Calu3 (cell line): ENCODE data around the gene TSPAN32. TPM values are rescaled to one million over a fixed set of nuclear protein-coding genes. Genes with fewer than 3 reads are reported as not detected.

ENCODE experiments used
- BruUV-seq: library from RNA; stranded (reverse); fragments of 400-500 nt; replicated peaks from 2 replicates; lab custom pipeline; 2021; lab: Mats Ljungman, UMichigan
- CTCF ChIA-PET: fragments of 300-600 bp; sonication (Branson Sonifier 250); formaldehyde crosslinking; loops from one replicate; lab custom pipeline; 2022; ENCODE audit warnings: antibody characterized with exemption; lab: Charles Lee
- DNase-seq: peaks from one replicate; pipeline ENCODE4 v3.0.0; 2022
- H3K27ac Mint-ChIP-seq: one replicate; pipeline ENCODE4 v1.8.0; 2022; ENCODE audit warnings: mixed read lengths; ENCODE audit not compliant: unreplicated experiment
- H3K27me3 Mint-ChIP-seq: one replicate; pipeline ENCODE4 v1.8.0; 2022; ENCODE audit warnings: mixed read lengths; ENCODE audit not compliant: unreplicated experiment
- H3K36me3 Mint-ChIP-seq: one replicate; pipeline ENCODE4 v1.8.0; 2022; ENCODE audit warnings: mild to moderate bottlenecking, moderate library complexity, mixed read lengths; ENCODE audit not compliant: insufficient read depth, unreplicated experiment
- H3K4me1 Mint-ChIP-seq: one replicate; pipeline ENCODE4 v1.8.0; 2022; ENCODE audit warnings: mild to moderate bottlenecking, low read depth, mixed read lengths; ENCODE audit not compliant: unreplicated experiment
- H3K4me3 Mint-ChIP-seq: one replicate; pipeline ENCODE4 v1.8.0; 2022; ENCODE audit warnings: mild to moderate bottlenecking, low read depth, moderate library complexity, mixed read lengths; ENCODE audit not compliant: unreplicated experiment
- H3K9me3 Mint-ChIP-seq: one replicate; pipeline ENCODE4 v1.8.0; 2022; ENCODE audit warnings: low read depth, mixed read lengths; ENCODE audit not compliant: unreplicated experiment
- CTCF ChIP-seq: fragments of 200-600 bp; IDR thresholded peaks from one replicate; pipeline ENCODE4 v1.8.0; 2022; ENCODE audit warnings: antibody characterized with exemption; ENCODE audit not compliant: unreplicated experiment
- intact Hi-C: fragments of 100-400 bp; cut with micrococcal nuclease; formaldehyde crosslinking; loops from one replicate; pipeline ENCODE4 v1.10.0; 2022; ENCODE audit not compliant: unreplicated experiment
- total RNA-seq: library from RNA; stranded (reverse); gene quantifications from 2 replicates; pipeline ENCODE4 v1.2.3, GENCODE V29; 2022

TSPAN32 gene
- total RNA-seq, 1 experiment from 2014 or later, result not detected

- BruUV-seq, result no TSS peak
- peaks cover 59% of the 10 kb centered on the region for H3K27me3 Mint-ChIP-seq
- no peaks in the 10 kb centered on the region for H3K9me3 Mint-ChIP-seq
- intact Hi-C loops, result no loop called here
- H3K4me1 Mint-ChIP-seq, result no peaks in the 10 kb centered on the region
- DNase-seq, result no peak
- CTCF ChIA-PET, result no interaction called here
- no peak overlapping the region for H3K27ac Mint-ChIP-seq
- no peak for TF ChIP-seq CTCF
- H3K4me3 Mint-ChIP-seq, result no peak overlapping the region
- no peaks in the 10 kb centered on the region for H3K36me3 Mint-ChIP-seq
These were observed 5.6 kb upstream of the TSPAN32 start for GRCh38 chr11:2295971-2296912.

DNA sequence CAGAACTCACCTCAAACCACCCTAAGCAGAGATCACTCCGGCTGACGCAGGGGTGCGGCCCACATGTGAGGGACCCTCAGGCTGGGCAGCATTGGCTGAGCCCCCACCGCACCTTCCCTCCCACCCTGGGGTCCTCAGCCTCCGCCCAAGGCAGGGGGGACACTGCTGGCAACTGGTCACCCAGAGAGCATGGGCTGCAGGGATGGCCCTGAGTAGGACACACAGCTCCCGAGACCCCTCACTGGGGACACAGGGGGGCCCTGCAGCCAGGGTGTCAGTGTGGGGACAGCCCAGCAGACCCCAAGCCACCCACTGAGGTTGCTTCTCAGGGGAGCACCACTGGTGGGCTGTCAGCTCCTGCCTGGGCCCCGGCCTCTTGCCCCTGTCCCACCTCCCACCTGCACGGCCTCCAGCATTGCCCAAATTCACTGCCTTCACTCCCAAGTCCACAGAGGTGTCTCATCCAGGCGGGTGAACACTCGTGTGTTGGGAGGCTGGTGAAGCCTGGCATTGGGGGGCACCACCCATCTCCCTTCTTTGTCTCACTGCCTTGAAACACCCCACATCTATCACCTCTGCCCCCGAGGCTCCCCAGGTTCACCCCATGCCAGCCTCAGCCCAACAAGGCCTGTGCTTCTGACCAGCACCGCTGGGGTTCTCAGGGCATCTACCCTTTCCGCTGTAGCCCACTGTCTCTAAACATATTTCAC, 4.7 kb upstream of the TSPAN32 start:
- H3K36me3 Mint-ChIP-seq, result no peaks in the 10 kb centered on the region
- no peak overlapping the region for H3K27ac Mint-ChIP-seq
- no peak for DNase-seq
- peaks cover 65% of the 10 kb centered on the region for H3K27me3 Mint-ChIP-seq
- no peak overlapping the region for H3K4me3 Mint-ChIP-seq
- CTCF ChIA-PET, result no interaction called here
- H3K9me3 Mint-ChIP-seq, result no peaks in the 10 kb centered on the region
- no peak for TF ChIP-seq CTCF
- intact Hi-C loops, result no loop called here
- H3K4me1 Mint-ChIP-seq, result no peaks in the 10 kb centered on the region
- no TSS peak for BruUV-seq

DNA sequence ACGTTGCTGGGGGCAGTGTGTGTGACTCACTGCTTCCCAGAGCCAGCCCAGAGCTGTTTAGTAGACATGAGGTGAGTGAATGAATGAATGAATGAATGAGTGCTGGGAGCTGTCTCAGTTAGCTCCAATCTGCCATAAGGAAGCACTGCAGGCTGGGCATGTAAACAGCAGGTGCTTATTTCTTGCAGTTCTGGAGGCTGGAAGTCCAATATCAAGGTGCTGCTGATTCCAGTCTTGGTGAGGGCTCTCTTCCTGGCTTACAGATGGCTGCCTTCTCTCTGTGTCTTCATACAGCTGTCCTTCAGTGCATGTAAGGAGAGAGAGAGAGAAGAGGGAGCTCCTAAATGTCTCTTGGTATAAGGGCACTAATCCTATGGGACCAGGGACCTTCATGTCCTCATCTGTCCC, 4.2 kb upstream of the TSPAN32 start:
- H3K27me3 Mint-ChIP-seq, result peaks cover 65% of the 10 kb centered on the region
- no peaks in the 10 kb centered on the region for H3K9me3 Mint-ChIP-seq
- BruUV-seq, result no TSS peak
- no peaks in the 10 kb centered on the region for H3K4me1 Mint-ChIP-seq
- CTCF ChIA-PET, result no interaction called here
- no peak overlapping the region for H3K4me3 Mint-ChIP-seq
- no peaks in the 10 kb centered on the region for H3K36me3 Mint-ChIP-seq
- intact Hi-C loops, result no loop called here
- no peak overlapping the region for H3K27ac Mint-ChIP-seq
- DNase-seq, result no peak
- TF ChIP-seq CTCF, result no peak

DNA sequence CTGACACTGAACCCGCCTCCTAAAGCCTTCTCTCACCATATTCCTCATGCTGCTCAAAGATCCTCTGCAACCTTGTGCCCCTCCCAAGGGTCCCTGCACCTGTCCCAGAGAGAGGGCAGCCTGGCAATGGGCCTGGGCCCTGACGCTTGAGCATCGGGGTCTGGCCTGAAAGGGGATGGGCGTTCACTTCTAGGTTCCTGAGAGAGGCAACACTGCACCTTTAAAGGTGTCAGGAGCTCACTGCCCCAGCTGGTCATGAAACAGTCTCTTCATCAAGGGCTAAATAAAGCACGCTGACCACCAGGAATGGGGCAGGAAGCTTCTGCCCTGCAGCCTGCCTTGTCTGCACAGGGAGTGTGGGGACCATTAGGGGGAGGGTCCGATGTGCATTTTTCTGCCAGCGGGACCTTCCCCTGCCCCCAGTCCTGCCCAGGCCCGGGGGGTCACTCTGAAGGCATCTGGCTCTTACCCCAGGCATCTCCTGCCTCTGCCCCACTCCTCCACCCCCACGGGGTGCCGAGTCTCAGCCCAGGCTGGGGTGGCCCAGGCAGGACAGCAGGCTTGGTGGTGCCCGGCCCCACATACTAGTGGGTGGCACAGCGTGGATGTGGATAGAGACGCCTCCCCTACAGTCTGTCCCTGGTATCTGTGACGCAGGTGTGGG, 3.5 kb upstream of the TSPAN32 start:
- TF ChIP-seq CTCF, result no peak
- CTCF ChIA-PET, result interaction anchor here (1.2 to 1.8 kb wide), 3 partner anchors 100 to 112 kb away, joined by 4 to 13 read pairs (median 9); no protein-coding TSS in a partner anchor
- Mint-ChIP-seq H3K27ac (no peak overlapping the region), H3K9me3 (no peaks in the 10 kb centered on the region), H3K4me3 (no peak overlapping the region), H3K36me3 (no peaks in the 10 kb centered on the region), H3K27me3 (peaks cover 64% of the 10 kb centered on the region), H3K4me1 (no peaks in the 10 kb centered on the region)
- intact Hi-C loops, result no loop called here
- no TSS peak for BruUV-seq
- no peak for DNase-seq
